ENCODE data around the gene CEP78. TPM values are rescaled to one million over a fixed set of nuclear protein-coding genes. Genes with fewer than 3 reads are reported as not detected.
"Not testable (repeated sequence)": the region's sequence is repeated elsewhere in the genome, so short reads cannot be mapped to it uniquely, and the experiment has no call there.

The CEP78 gene
- total and polyA plus RNA-seq, 4 donors: 3.8 to 14.7 (median 7.3) TPM

GRCh38 chr9:78218890-78219289 lies 17.0 kb upstream of the CEP78 start:
- no peak for ATAC-seq (ENCODE audit: low FRiP score)
- Histone ChIP-seq H3K27me3 (ENCODE audit: control insufficient read depth in 1 of 2, insufficient read depth in 2 of 2, low read length in 1 of 2) (no peaks in the 10 kb centered on the region), H3K36me3 (ENCODE audit: control insufficient read depth in 1 of 2, insufficient read depth in 2 of 2, low read length in 1 of 2) (no peaks in the 10 kb centered on the region), H3K4me1 (ENCODE audit: control insufficient read depth in 1 of 2, insufficient read depth in 2 of 2, low read length in 2 of 2) (no peaks in the 10 kb centered on the region), H3K9me3 (ENCODE audit: control insufficient read depth, low read length) (peaks cover 2% of the 10 kb centered on the region), H3K4me3 (ENCODE audit: low read length in 2 of 2) (no peak overlapping the region), H3K27ac (ENCODE audit: low read depth in 1 of 2, low read length in 2 of 2) (no peak overlapping the region)
- DNase-seq: no peak
- WGBS, 2 donors: 89 to 91% methylated on average over 13 of the region's 13 CpGs
- intact Hi-C loops (cut with DNase I): no loop called here

GRCh38 chr9:78221425-78221824 lies 14.4 kb upstream of the CEP78 start:
- intact Hi-C loops (cut with DNase I): no loop called here
- no peak overlapping the region for H3K27ac ChIP-seq (ENCODE audit: low read depth in 1 of 2, low read length in 2 of 2)
- ATAC-seq (ENCODE audit: low FRiP score): no peak

GRCh38 chr9:78221841-78222240 lies 14.0 kb upstream of the CEP78 start:
- H3K27ac ChIP-seq (ENCODE audit: low read depth in 1 of 2, low read length in 2 of 2); H3K9me3 ChIP-seq (ENCODE audit: control insufficient read depth, low read length); H3K4me3 ChIP-seq (ENCODE audit: low read length in 2 of 2); intact Hi-C loops (cut with DNase I); H3K4me1 ChIP-seq (ENCODE audit: control insufficient read depth in 1 of 2, insufficient read depth in 2 of 2, low read length in 2 of 2); ATAC-seq (ENCODE audit: low FRiP score); DNase-seq; H3K27me3 ChIP-seq (ENCODE audit: control insufficient read depth in 1 of 2, insufficient read depth in 2 of 2, low read length in 1 of 2); H3K36me3 ChIP-seq (ENCODE audit: control insufficient read depth in 1 of 2, insufficient read depth in 2 of 2, low read length in 1 of 2): not testable (repeated sequence)
- WGBS, 2 donors: 87 to 92% methylated on average over 3 of the region's 3 CpGs

More at GRCh38 chr9:78221425-78221824, 14.4 kb upstream of the CEP78 start:
- no peak overlapping the region for H3K4me3 ChIP-seq (ENCODE audit: low read length in 2 of 2)
- no peaks in the 10 kb centered on the region for H3K4me1 ChIP-seq (ENCODE audit: control insufficient read depth in 1 of 2, insufficient read depth in 2 of 2, low read length in 2 of 2)
- no peaks in the 10 kb centered on the region for H3K36me3 ChIP-seq (ENCODE audit: control insufficient read depth in 1 of 2, insufficient read depth in 2 of 2, low read length in 1 of 2)
- peaks cover 2% of the 10 kb centered on the region for H3K9me3 ChIP-seq (ENCODE audit: control insufficient read depth, low read length)
- DNase-seq: no peak
- WGBS, 2 donors: 57 to 63% methylated on average over 2 of the region's 2 CpGs
- H3K27me3 ChIP-seq (ENCODE audit: control insufficient read depth in 1 of 2, insufficient read depth in 2 of 2, low read length in 1 of 2): no peaks in the 10 kb centered on the region

GRCh38 chr9:78230761-78231160 lies 5.1 kb upstream of the CEP78 start:
- Histone ChIP-seq H3K27me3 (ENCODE audit: control insufficient read depth in 1 of 2, insufficient read depth in 2 of 2, low read length in 1 of 2) (no peaks in the 10 kb centered on the region), H3K4me3 (ENCODE audit: low read length in 2 of 2) (no peak overlapping the region), H3K9me3 (ENCODE audit: control insufficient read depth, low read length) (no peaks in the 10 kb centered on the region), H3K4me1 (ENCODE audit: control insufficient read depth in 1 of 2, insufficient read depth in 2 of 2, low read length in 2 of 2) (no peaks in the 10 kb centered on the region), H3K27ac (ENCODE audit: low read depth in 1 of 2, low read length in 2 of 2) (no peak overlapping the region), H3K36me3 (ENCODE audit: control insufficient read depth in 1 of 2, insufficient read depth in 2 of 2, low read length in 1 of 2) (no peaks in the 10 kb centered on the region)
- ATAC-seq (ENCODE audit: low FRiP score) (no peak), DNase-seq (no peak)
- intact Hi-C loops (cut with DNase I): no loop called here
- 74 to 82% methylated on average over 3 of the region's 3 CpGs for WGBS, 2 donors

- H3K27me3 ChIP-seq (ENCODE audit: control insufficient read depth in 1 of 2, insufficient read depth in 2 of 2, low read length in 1 of 2); DNase-seq: not testable (repeated sequence)
These were observed 3.4 kb upstream of the CEP78 start for GRCh38 chr9:78232471-78232870.

GRCh38 chr9:78234810-78235209 lies 1.1 kb upstream of the CEP78 start:
- intact Hi-C loops (cut with DNase I): loop anchor here in 1 of 2 donors (5.0 kb wide), 1 partner anchor 62 kb away; the partner anchor contains the start of gene PSAT1
- Histone ChIP-seq H3K36me3 (ENCODE audit: control insufficient read depth in 1 of 2, insufficient read depth in 2 of 2, low read length in 1 of 2) (no peaks in the 10 kb centered on the region), H3K27me3 (ENCODE audit: control insufficient read depth in 1 of 2, insufficient read depth in 2 of 2, low read length in 1 of 2) (no peaks in the 10 kb centered on the region), H3K4me3 (ENCODE audit: low read length in 2 of 2) (peak overlapping the region; percentile 31 to 32), H3K27ac (ENCODE audit: low read depth in 1 of 2, low read length in 2 of 2) (no peak overlapping the region), H3K9me3 (ENCODE audit: control insufficient read depth, low read length) (no peaks in the 10 kb centered on the region), H3K4me1 (ENCODE audit: control insufficient read depth in 1 of 2, insufficient read depth in 2 of 2, low read length in 2 of 2) (no peaks in the 10 kb centered on the region)
- 16 to 19% methylated on average over 7 of the region's 7 CpGs for WGBS, 2 donors
- ATAC-seq (ENCODE audit: low FRiP score) (no peak), DNase-seq (no peak)

More at GRCh38 chr9:78232471-78232870, 3.4 kb upstream of the CEP78 start:
- H3K27ac ChIP-seq (ENCODE audit: low read depth in 1 of 2, low read length in 2 of 2); H3K4me1 ChIP-seq (ENCODE audit: control insufficient read depth in 1 of 2, insufficient read depth in 2 of 2, low read length in 2 of 2); intact Hi-C loops (cut with DNase I); H3K9me3 ChIP-seq (ENCODE audit: control insufficient read depth, low read length); H3K4me3 ChIP-seq (ENCODE audit: low read length in 2 of 2); ATAC-seq (ENCODE audit: low FRiP score); H3K36me3 ChIP-seq (ENCODE audit: control insufficient read depth in 1 of 2, insufficient read depth in 2 of 2, low read length in 1 of 2): not testable (repeated sequence)
- 94 to 97% methylated on average over 5 of the region's 5 CpGs for WGBS, 2 donors

GRCh38 chr9:78235256-78235761 lies 566 bp upstream of the CEP78 start:
- DNase-seq (no peak), ATAC-seq (ENCODE audit: low FRiP score) (peak; percentile 2)
- WGBS, 2 donors: 1% methylated on average over 17 of the region's 17 CpGs
- intact Hi-C loops (cut with DNase I): loop anchor here in 1 of 2 donors (5.0 kb wide), 1 partner anchor 62 kb away; the partner anchor contains the start of gene PSAT1
- H3K27me3 ChIP-seq (ENCODE audit: control insufficient read depth in 1 of 2, insufficient read depth in 2 of 2, low read length in 1 of 2): no peaks in the 10 kb centered on the region
- H3K9me3 ChIP-seq (ENCODE audit: control insufficient read depth, low read length): no peaks in the 10 kb centered on the region
- H3K27ac ChIP-seq (ENCODE audit: low read depth in 1 of 2, low read length in 2 of 2): no peak overlapping the region
- H3K4me3 ChIP-seq (ENCODE audit: low read length in 2 of 2): peak overlapping the region; percentile 31 to 32
- H3K4me1 ChIP-seq (ENCODE audit: control insufficient read depth in 1 of 2, insufficient read depth in 2 of 2, low read length in 2 of 2): no peaks in the 10 kb centered on the region
- H3K36me3 ChIP-seq (ENCODE audit: control insufficient read depth in 1 of 2, insufficient read depth in 2 of 2, low read length in 1 of 2): no peaks in the 10 kb centered on the region

- Histone ChIP-seq H3K27ac (ENCODE audit: low read depth in 1 of 2, low read length in 2 of 2) (no peak overlapping the region), H3K4me3 (ENCODE audit: low read length in 2 of 2) (peak overlapping the region; percentile 31 to 32), H3K4me1 (ENCODE audit: control insufficient read depth in 1 of 2, insufficient read depth in 2 of 2, low read length in 2 of 2) (no peaks in the 10 kb centered on the region), H3K9me3 (ENCODE audit: control insufficient read depth, low read length) (no peaks in the 10 kb centered on the region), H3K36me3 (ENCODE audit: control insufficient read depth in 1 of 2, insufficient read depth in 2 of 2, low read length in 1 of 2) (no peaks in the 10 kb centered on the region), H3K27me3 (ENCODE audit: control insufficient read depth in 1 of 2, insufficient read depth in 2 of 2, low read length in 1 of 2) (no peaks in the 10 kb centered on the region)
- DNase-seq: no peak
- WGBS, 2 donors: 10 to 12% methylated on average over 12 of the region's 12 CpGs
- ATAC-seq (ENCODE audit: low FRiP score): peak; percentile 36
- intact Hi-C loops (cut with DNase I): loop anchor here in 1 of 2 donors (5.0 kb wide), 1 partner anchor 61 kb away; the partner anchor contains the start of gene PSAT1
These were observed 656 bp downstream of the CEP78 start for GRCh38 chr9:78236551-78236910.
